ENCODE results near the gene DHRSX. TPM values are rescaled to one million over a fixed set of nuclear protein-coding genes. Genes with fewer than 3 reads are reported as not detected.

DHRSX gene
- total RNA-seq, 6 donors from 2014 or later, result 18.2 to 34.8 (median 21.2) TPM

DNA sequence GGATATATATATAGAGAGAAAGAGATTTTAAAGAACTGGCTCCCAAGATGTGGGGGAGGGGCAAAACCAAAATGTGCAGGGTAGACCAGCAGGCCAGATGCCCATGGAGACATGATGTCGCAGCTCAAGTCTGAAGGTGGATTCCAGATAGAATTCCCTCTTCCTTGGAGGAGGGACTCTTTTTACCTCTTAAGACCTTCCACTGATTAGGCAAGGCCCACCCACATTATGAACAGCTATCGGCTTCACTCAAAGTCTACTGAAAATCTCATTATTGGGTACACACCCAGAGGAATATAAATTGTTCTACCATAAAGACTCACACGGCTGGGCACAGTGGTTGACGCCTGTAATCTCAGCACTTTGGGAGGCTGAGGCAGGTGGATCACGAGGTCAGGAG lies 59.3 kb downstream of the DHRSX start:
- Histone ChIP-seq H3K27me3 (no peaks in the 10 kb centered on the region), H3K36me3 (peaks cover 0 to 6% (median 0%) of the 10 kb centered on the region in 4 donors), H3K27ac (no peak overlapping the region), H3K9me3 (no peaks in the 10 kb centered on the region), H3K4me3 (no peak overlapping the region), H3K4me1 (no peaks in the 10 kb centered on the region)
- 97 to 100% methylated on average over 5 of the region's 5 CpGs for WGBS, 2 donors
- DNase-seq (no peak), ATAC-seq (ENCODE audit: low FRiP score in 2 of 2) (no peak)
- TF ChIP-seq, protein P1, sequence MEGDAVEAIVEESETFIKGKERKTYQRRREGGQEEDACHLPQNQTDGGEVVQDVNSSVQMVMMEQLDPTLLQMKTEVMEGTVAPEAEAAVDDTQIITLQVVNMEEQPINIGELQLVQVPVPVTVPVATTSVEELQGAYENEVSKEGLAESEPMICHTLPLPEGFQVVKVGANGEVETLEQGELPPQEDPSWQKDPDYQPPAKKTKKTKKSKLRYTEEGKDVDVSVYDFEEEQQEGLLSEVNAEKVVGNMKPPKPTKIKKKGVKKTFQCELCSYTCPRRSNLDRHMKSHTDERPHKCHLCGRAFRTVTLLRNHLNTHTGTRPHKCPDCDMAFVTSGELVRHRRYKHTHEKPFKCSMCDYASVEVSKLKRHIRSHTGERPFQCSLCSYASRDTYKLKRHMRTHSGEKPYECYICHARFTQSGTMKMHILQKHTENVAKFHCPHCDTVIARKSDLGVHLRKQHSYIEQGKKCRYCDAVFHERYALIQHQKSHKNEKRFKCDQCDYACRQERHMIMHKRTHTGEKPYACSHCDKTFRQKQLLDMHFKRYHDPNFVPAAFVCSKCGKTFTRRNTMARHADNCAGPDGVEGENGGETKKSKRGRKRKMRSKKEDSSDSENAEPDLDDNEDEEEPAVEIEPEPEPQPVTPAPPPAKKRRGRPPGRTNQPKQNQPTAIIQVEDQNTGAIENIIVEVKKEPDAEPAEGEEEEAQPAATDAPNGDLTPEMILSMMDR (IDR thresholded peaks at IDR 0.05), result no peak
- TF ChIP-seq EP300 (IDR thresholded peaks at IDR 0.05), result no peak
- TF ChIP-seq POLR2A (IDR thresholded peaks at IDR 0.05), result no peak
- no peak for TF ChIP-seq POLR2AphosphoS5 (IDR thresholded peaks at IDR 0.05)

DNA sequence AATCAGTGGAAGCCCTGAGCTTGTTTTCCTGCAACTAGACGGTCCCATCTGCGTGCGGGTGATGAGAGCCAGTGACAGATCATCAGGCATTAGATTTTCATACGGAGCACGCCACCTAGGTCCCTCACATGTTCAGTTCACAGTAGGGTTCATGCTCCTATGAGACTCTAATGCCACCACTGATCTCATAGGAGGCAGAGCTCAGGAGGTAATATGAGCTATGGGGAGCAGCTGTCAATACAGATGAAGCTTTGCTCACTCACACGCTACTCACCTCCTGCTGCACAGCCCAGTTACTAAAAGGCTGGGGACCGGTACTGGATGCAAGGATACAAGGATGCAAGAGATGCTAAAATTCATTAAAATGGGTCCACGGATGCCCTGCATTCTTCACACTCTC lies 61.2 kb downstream of the DHRSX start:
- no peak for DNase-seq

DNA sequence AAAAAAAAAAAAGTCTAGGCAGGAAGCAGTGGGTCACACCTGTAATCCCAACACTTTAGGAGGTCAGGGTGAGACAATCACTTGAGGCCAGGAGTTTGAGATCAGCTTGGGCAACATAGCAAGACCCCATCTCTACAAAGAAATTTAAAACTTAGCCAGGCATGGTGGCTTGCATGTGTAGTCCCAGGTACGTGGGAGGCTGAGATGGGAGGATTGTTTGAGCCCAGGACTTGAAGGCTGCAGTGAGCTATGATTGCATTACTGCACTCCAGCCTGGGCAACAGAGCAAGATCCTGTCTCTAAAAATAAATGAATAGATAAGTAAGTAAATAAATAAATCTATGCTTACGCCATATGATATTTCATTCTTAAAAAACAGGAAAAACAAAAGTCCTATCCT lies 65.3 kb downstream of the DHRSX start:
- Histone ChIP-seq H3K27ac (no peak overlapping the region), H3K9me3 (no peaks in the 10 kb centered on the region), H3K36me3 (peaks cover 0 to 7% (median 2%) of the 10 kb centered on the region in 4 donors), H3K4me3 (no peak overlapping the region), H3K27me3 (no peaks in the 10 kb centered on the region), H3K4me1 (no peaks in the 10 kb centered on the region)
- no peak for ATAC-seq (ENCODE audit: low FRiP score in 2 of 2)
- TF ChIP-seq POLR2A (IDR thresholded peaks at IDR 0.05) (no peak), POLR2AphosphoS5 (IDR thresholded peaks at IDR 0.05) (no peak)
- no peak for DNase-seq
- 96 to 97% methylated on average over 2 of the region's 2 CpGs for WGBS, 2 donors

More for the DNA sequence above, 61.2 kb downstream of the DHRSX start:
- no peak overlapping the region for H3K4me3 ChIP-seq
- H3K9me3 ChIP-seq, result no peaks in the 10 kb centered on the region
- WGBS, 2 donors, result 84 to 95% methylated on average over 8 of the region's 8 CpGs
- ATAC-seq (ENCODE audit: low FRiP score in 2 of 2), result no peak
- H3K27ac ChIP-seq, result no peak overlapping the region
- H3K36me3 ChIP-seq, result peaks cover 0 to 6% (median 0%) of the 10 kb centered on the region in 4 donors
- TF ChIP-seq POLR2AphosphoS5 (IDR thresholded peaks at IDR 0.05), result no peak
- TF ChIP-seq, protein P1 (IDR thresholded peaks at IDR 0.05), result no peak
- no peak for TF ChIP-seq POLR2A (IDR thresholded peaks at IDR 0.05)
- no peak for TF ChIP-seq EP300 (IDR thresholded peaks at IDR 0.05)
- H3K4me1 ChIP-seq, result no peaks in the 10 kb centered on the region
- no peaks in the 10 kb centered on the region for H3K27me3 ChIP-seq

DNA sequence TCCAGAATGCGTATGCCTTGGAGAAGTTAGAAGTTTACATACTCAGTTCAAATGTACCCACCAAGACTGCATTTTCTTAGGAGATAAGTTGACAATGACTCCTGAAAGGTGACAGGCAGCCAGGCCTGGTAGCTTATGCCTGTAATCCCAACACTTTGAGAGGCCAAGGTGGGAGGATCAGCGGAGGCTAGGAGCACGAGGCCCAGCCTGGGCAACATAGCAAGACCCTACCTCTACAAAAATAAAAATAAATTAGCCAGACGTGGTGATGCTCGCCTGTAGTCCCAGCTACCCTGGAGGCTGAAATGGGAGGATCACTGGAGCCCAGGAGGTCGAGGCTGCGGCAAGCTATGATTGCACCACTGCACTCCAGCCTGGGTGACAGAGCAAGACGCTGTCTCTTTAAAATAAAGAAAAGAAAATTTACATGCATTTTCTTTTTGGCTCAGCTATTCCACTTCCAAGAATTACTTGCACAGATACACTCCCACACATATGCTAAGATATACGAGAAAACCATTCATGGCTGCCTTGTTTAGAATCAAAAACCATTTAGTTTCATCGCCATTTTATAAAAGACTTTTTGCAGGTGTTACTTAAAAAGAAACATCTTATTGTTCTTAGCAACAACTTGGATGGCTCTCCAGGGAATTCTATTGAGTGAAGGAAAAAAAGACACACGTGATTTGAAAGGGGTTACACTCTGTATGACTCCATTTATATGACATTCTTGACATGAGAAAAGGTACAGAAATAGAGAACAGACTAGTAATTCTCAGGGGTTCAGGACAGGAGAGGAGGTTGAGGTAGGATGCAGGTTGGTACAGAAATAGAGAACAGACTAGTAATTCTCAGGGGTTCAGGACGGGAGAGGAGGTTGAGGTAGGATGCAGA lies 66.3 kb downstream of the DHRSX start:
- no peak overlapping the region for H3K4me3 ChIP-seq
- no peak overlapping the region for H3K27ac ChIP-seq
- H3K9me3 ChIP-seq, result no peaks in the 10 kb centered on the region
- WGBS, 2 donors, result 92 to 93% methylated on average over 12 of the region's 12 CpGs
- ATAC-seq (ENCODE audit: low FRiP score in 2 of 2) (no peak), DNase-seq (no peak)
- peaks cover 0 to 7% (median 2%) of the 10 kb centered on the region in 4 donors for H3K36me3 ChIP-seq
- no peaks in the 10 kb centered on the region for H3K4me1 ChIP-seq
- H3K27me3 ChIP-seq, result no peaks in the 10 kb centered on the region
- no peak for TF ChIP-seq POLR2AphosphoS5 (IDR thresholded peaks at IDR 0.05)
- TF ChIP-seq EP300 (IDR thresholded peaks at IDR 0.05), result no peak
- no peak for TF ChIP-seq POLR2A (IDR thresholded peaks at IDR 0.05)
- TF ChIP-seq, protein P1 (IDR thresholded peaks at IDR 0.05), result no peak

DNA sequence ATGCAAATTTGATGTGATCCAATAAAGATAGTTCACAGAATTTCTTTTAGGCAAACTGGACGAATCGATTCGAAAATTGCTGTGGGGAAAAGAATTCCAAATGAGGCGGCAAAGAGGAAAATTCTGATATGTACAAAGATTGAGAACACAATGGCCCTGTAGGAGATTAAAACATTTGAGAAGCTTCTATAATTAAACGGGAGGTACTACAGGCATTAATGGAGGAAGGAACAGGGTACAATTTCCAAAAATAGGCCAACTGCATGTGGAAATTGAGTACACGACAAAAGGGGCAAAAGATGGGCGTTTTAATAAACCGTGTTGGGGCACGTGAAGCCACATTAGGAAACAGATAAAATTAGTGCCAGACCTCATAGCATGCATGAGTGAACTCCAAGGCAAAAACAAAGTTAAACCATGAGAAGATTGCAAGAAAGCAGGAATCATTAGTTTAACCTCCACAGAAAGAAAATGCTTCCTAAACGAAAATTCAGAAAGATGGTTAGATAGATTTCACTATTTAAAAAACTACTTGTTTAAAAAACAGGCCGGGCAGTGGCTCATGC lies 68.4 kb downstream of the DHRSX start:
- H3K4me3 ChIP-seq, result no peak overlapping the region
- H3K4me1 ChIP-seq, result no peaks in the 10 kb centered on the region
- H3K27me3 ChIP-seq, result no peaks in the 10 kb centered on the region
- DNase-seq (no peak), ATAC-seq (ENCODE audit: low FRiP score in 2 of 2) (no peak)
- H3K36me3 ChIP-seq, result peaks cover 0 to 7% (median 2%) of the 10 kb centered on the region in 4 donors
- WGBS, 2 donors, result 80 to 87% methylated on average over 11 of the region's 11 CpGs
- no peak overlapping the region for H3K27ac ChIP-seq
- no peaks in the 10 kb centered on the region for H3K9me3 ChIP-seq
- TF ChIP-seq, protein P1 (IDR thresholded peaks at IDR 0.05), result no peak
- TF ChIP-seq POLR2A (IDR thresholded peaks at IDR 0.05), result no peak
- TF ChIP-seq POLR2AphosphoS5 (IDR thresholded peaks at IDR 0.05), result no peak
- no peak for TF ChIP-seq EP300 (IDR thresholded peaks at IDR 0.05)

Data from upper lobe of left lung (tissue), 6 donors.